Effector memory CD8-positive, alpha-beta T cell (primary cell): Measurements from ENCODE around the gene MYO18B.

Source experiments
- ATAC-seq: fragments of 150-1000 bp; cut with Tn5 transposase; replicated peaks from 2 replicates; pipeline ENCODE4 v1.10.0; 2021; ENCODE audit warnings: mild to moderate bottlenecking, moderate library complexity
- DNase-seq, 3 experiments: peaks; one replicate each; pipeline ENCODE4 v3.0.0; 2021
- H3K27ac Mint-ChIP-seq, 2 donors: one replicate each; pipeline ENCODE4 v1.8.0; 2022; ENCODE audit warnings: mild to moderate bottlenecking in 2 of 2, mixed read lengths in 2 of 2, moderate library complexity in 2 of 2
- H3K27me3 Mint-ChIP-seq, 2 donors: one replicate each; pipeline ENCODE4 v1.8.0; 2022; ENCODE audit warnings: mixed read lengths in 2 of 2
- H3K36me3 Mint-ChIP-seq: one replicate; pipeline ENCODE4 v1.8.0; 2022; ENCODE audit warnings: mild to moderate bottlenecking, moderate library complexity, mixed read lengths; ENCODE audit not compliant: insufficient read depth
- H3K4me1 Mint-ChIP-seq, 2 donors: one replicate each; pipeline ENCODE4 v1.8.0; 2022; ENCODE audit warnings: low read depth in 2 of 2, mixed read lengths in 2 of 2
- H3K4me3 Mint-ChIP-seq, 2 donors: one replicate each; pipeline ENCODE4 v1.8.0; 2022; ENCODE audit warnings: mild to moderate bottlenecking in 2 of 2, mixed read lengths in 2 of 2, moderate library complexity in 2 of 2
- H3K9me3 Mint-ChIP-seq, 2 donors: one replicate each; pipeline ENCODE4 v1.8.0; 2022; ENCODE audit warnings: mixed read lengths in 2 of 2

The MYO18B gene

GRCh38 chr22:25909614-25910387 is 167.8 kb downstream of the MYO18B start:
- H3K36me3 Mint-ChIP-seq: no peaks in the 10 kb centered on the region
- DNase-seq (no peak), ATAC-seq (no peak)
- no peak overlapping the region for H3K4me3 Mint-ChIP-seq
- H3K27ac Mint-ChIP-seq: no peak overlapping the region
- H3K9me3 Mint-ChIP-seq: no peaks in the 10 kb centered on the region
- H3K4me1 Mint-ChIP-seq: no peaks in the 10 kb centered on the region
- peaks cover 11 to 28% of the 10 kb centered on the region in 2 donors for H3K27me3 Mint-ChIP-seq

GRCh38 chr22:25911243-25911972 is 169.4 kb downstream of the MYO18B start:
- ATAC-seq: no peak
- Mint-ChIP-seq H3K27ac (no peak overlapping the region), H3K4me3 (no peak overlapping the region)

GRCh38 chr22:25919452-25919851 is 177.5 kb downstream of the MYO18B start:
- DNase-seq (no peak), ATAC-seq (no peak)
- Mint-ChIP-seq H3K27me3 (peaks cover 34 to 42% of the 10 kb centered on the region in 2 donors), H3K27ac (no peak overlapping the region), H3K36me3 (no peaks in the 10 kb centered on the region), H3K4me1 (no peaks in the 10 kb centered on the region), H3K9me3 (no peaks in the 10 kb centered on the region), H3K4me3 (no peak overlapping the region)

More at GRCh38 chr22:25911243-25911972, 169.4 kb downstream of the MYO18B start:
- no peaks in the 10 kb centered on the region for H3K9me3 Mint-ChIP-seq
- H3K36me3 Mint-ChIP-seq: no peaks in the 10 kb centered on the region
- H3K27me3 Mint-ChIP-seq: peaks cover 5 to 18% of the 10 kb centered on the region in 2 donors
- no peaks in the 10 kb centered on the region for H3K4me1 Mint-ChIP-seq
- DNase-seq: no peak

- Mint-ChIP-seq H3K36me3 (no peaks in the 10 kb centered on the region), H3K4me1 (no peaks in the 10 kb centered on the region), H3K9me3 (no peaks in the 10 kb centered on the region), H3K4me3 (no peak overlapping the region), H3K27ac (no peak overlapping the region), H3K27me3 (peaks cover 37 to 47% of the 10 kb centered on the region in 2 donors)
- no peak for ATAC-seq
- DNase-seq: no peak
These were observed 180.2 kb downstream of the MYO18B start for GRCh38 chr22:25922141-25922540.

GRCh38 chr22:25923914-25924313 is 181.9 kb downstream of the MYO18B start:
- ATAC-seq (no peak), DNase-seq (no peak)
- no peak overlapping the region for H3K4me3 Mint-ChIP-seq
- H3K4me1 Mint-ChIP-seq: no peaks in the 10 kb centered on the region
- H3K27me3 Mint-ChIP-seq: peaks cover 28 to 63% of the 10 kb centered on the region in 2 donors
- H3K27ac Mint-ChIP-seq: no peak overlapping the region
- H3K9me3 Mint-ChIP-seq: no peaks in the 10 kb centered on the region
- no peaks in the 10 kb centered on the region for H3K36me3 Mint-ChIP-seq

GRCh38 chr22:25928038-25928437 is 186.1 kb downstream of the MYO18B start:
- DNase-seq: no peak
- Mint-ChIP-seq H3K27ac (no peak overlapping the region), H3K4me3 (no peak overlapping the region), H3K27me3 (peaks cover 10 to 43% of the 10 kb centered on the region in 2 donors), H3K36me3 (no peaks in the 10 kb centered on the region), H3K4me1 (no peaks in the 10 kb centered on the region), H3K9me3 (no peaks in the 10 kb centered on the region)
- ATAC-seq: no peak

GRCh38 chr22:25929321-25929878 is 187.4 kb downstream of the MYO18B start:
- DNase-seq (no peak), ATAC-seq (no peak)
- Mint-ChIP-seq H3K9me3 (no peaks in the 10 kb centered on the region), H3K27me3 (peaks cover 11 to 37% of the 10 kb centered on the region in 2 donors), H3K4me1 (no peaks in the 10 kb centered on the region), H3K4me3 (no peak overlapping the region), H3K27ac (no peak overlapping the region), H3K36me3 (no peaks in the 10 kb centered on the region)

- no peak overlapping the region for H3K4me3 Mint-ChIP-seq
- peaks cover 8 to 38% of the 10 kb centered on the region in 2 donors for H3K27me3 Mint-ChIP-seq
- no peaks in the 10 kb centered on the region for H3K36me3 Mint-ChIP-seq
- H3K27ac Mint-ChIP-seq: no peak overlapping the region
- no peaks in the 10 kb centered on the region for H3K9me3 Mint-ChIP-seq
- ATAC-seq (no peak), DNase-seq (no peak)
- no peaks in the 10 kb centered on the region for H3K4me1 Mint-ChIP-seq
These were observed 188.1 kb downstream of the MYO18B start for GRCh38 chr22:25930083-25930482.

- H3K36me3 Mint-ChIP-seq: no peaks in the 10 kb centered on the region
- ATAC-seq (no peak), DNase-seq (no peak)
- H3K4me1 Mint-ChIP-seq: no peaks in the 10 kb centered on the region
- no peak overlapping the region for H3K27ac Mint-ChIP-seq
- peaks cover 10 to 45% of the 10 kb centered on the region in 2 donors for H3K27me3 Mint-ChIP-seq
- H3K9me3 Mint-ChIP-seq: peaks cover 0 to under 1% of the 10 kb centered on the region in 2 donors
- no peak overlapping the region for H3K4me3 Mint-ChIP-seq
These were observed 188.9 kb downstream of the MYO18B start for GRCh38 chr22:25930788-25931310.

- Mint-ChIP-seq H3K9me3 (peaks cover 0 to 2% of the 10 kb centered on the region in 2 donors), H3K27ac (no peak overlapping the region), H3K4me3 (no peak overlapping the region), H3K4me1 (no peaks in the 10 kb centered on the region), H3K36me3 (no peaks in the 10 kb centered on the region), H3K27me3 (peaks cover 14 to 38% of the 10 kb centered on the region in 2 donors)
- no peak for DNase-seq
- no peak for ATAC-seq
These were observed 191.3 kb downstream of the MYO18B start for GRCh38 chr22:25933158-25933788.

GRCh38 chr22:25935266-25936058 is 193.5 kb downstream of the MYO18B start:
- no peak overlapping the region for H3K4me3 Mint-ChIP-seq
- no peak for ATAC-seq
- H3K9me3 Mint-ChIP-seq: peaks cover 0 to 2% of the 10 kb centered on the region in 2 donors
- H3K36me3 Mint-ChIP-seq: no peaks in the 10 kb centered on the region
- no peak overlapping the region for H3K27ac Mint-ChIP-seq
- DNase-seq: no peak
- H3K27me3 Mint-ChIP-seq: peaks cover 16 to 46% of the 10 kb centered on the region in 2 donors
- H3K4me1 Mint-ChIP-seq: no peaks in the 10 kb centered on the region

GRCh38 chr22:25938151-25938550 is 196.2 kb downstream of the MYO18B start:
- H3K4me1 Mint-ChIP-seq: peaks cover 0 to 3% of the 10 kb centered on the region in 2 donors
- no peak overlapping the region for H3K4me3 Mint-ChIP-seq
- H3K36me3 Mint-ChIP-seq: no peaks in the 10 kb centered on the region
- no peak overlapping the region for H3K27ac Mint-ChIP-seq
- H3K9me3 Mint-ChIP-seq: peaks cover 0 to 2% of the 10 kb centered on the region in 2 donors
- ATAC-seq (no peak), DNase-seq (no peak)
- peaks cover 34 to 57% of the 10 kb centered on the region in 2 donors for H3K27me3 Mint-ChIP-seq
